ENCODE measurements around the gene VPS33B.

Gene VPS33B

GRCh38 chr15:90989040-90989768 lies 33.2 kb downstream of the VPS33B start:
- TF ChIP-seq CTCF (IDR thresholded peaks at IDR 0.05; ENCODE audit: extremely low read depth, missing control alignments): no peak
- no peak for DNase-seq (ENCODE audit: low spot score)

GRCh38 chr15:90988296-90988695 lies 34.1 kb downstream of the VPS33B start:
- TF ChIP-seq CTCF (IDR thresholded peaks at IDR 0.05; ENCODE audit: extremely low read depth, missing control alignments): no peak
- no peak for DNase-seq (ENCODE audit: low spot score)

- TF ChIP-seq CTCF (IDR thresholded peaks at IDR 0.05; ENCODE audit: extremely low read depth, missing control alignments): no peak
Observed at GRCh38 chr15:90987561-90988141, 34.7 kb downstream of the VPS33B start.

GRCh38 chr15:90986790-90987507 lies 35.4 kb downstream of the VPS33B start:
- TF ChIP-seq CTCF (IDR thresholded peaks at IDR 0.05; ENCODE audit: extremely low read depth, missing control alignments): no peak
- DNase-seq (ENCODE audit: low spot score): peak; percentile 40

More at GRCh38 chr15:90987561-90988141, 34.7 kb downstream of the VPS33B start:
- no peak for DNase-seq (ENCODE audit: low spot score)

GRCh38 chr15:90982135-90982534 lies 40.3 kb downstream of the VPS33B start:
- no peak for TF ChIP-seq CTCF (IDR thresholded peaks at IDR 0.05; ENCODE audit: extremely low read depth, missing control alignments)

GRCh38 chr15:90981681-90982080 lies 40.7 kb downstream of the VPS33B start:
- peak; percentile 46 for DNase-seq (ENCODE audit: low spot score)
- no peak for TF ChIP-seq CTCF (IDR thresholded peaks at IDR 0.05; ENCODE audit: extremely low read depth, missing control alignments)

More at GRCh38 chr15:90982135-90982534, 40.3 kb downstream of the VPS33B start:
- DNase-seq (ENCODE audit: low spot score): no peak

GRCh38 chr15:90979582-90979981 lies 42.8 kb downstream of the VPS33B start:
- TF ChIP-seq CTCF (IDR thresholded peaks at IDR 0.05; ENCODE audit: extremely low read depth, missing control alignments): no peak
- no peak for DNase-seq (ENCODE audit: low spot score)
